Neural cell (in vitro differentiated cells): ENCODE results near the gene CRK.

Experiments used
- EZH2 ChIP-seq: fragments of 200-600, 300-800 bp; shearing (Covaris generic), sonication (generic); IDR thresholded peaks from 2 replicates; pipeline ENCODE4 v1.6.1; 2014; ENCODE audit warnings: antibody characterized with exemption, low read length, borderline replicate concordance, mild to moderate bottlenecking; ENCODE audit not compliant: insufficient read depth, poor library complexity, severe bottlenecking
- POLR2AphosphoS5 ChIP-seq: IDR thresholded peaks from 2 replicates; pipeline ENCODE4 v1.6.1; 2012
- RAD21 ChIP-seq: fragments of 450-650 bp; conservative IDR thresholded peaks from 2 replicates; pipeline ENCODE4 v1.6.1; 2014; ENCODE audit warnings: antibody characterized with exemption, mild to moderate bottlenecking, moderate library complexity
- SMC3 ChIP-seq: fragments of 450-650 bp; conservative IDR thresholded peaks from 2 replicates; pipeline ENCODE4 v1.6.1; 2014; ENCODE audit warnings: antibody characterized with exemption, mild to moderate bottlenecking, moderate library complexity; ENCODE audit not compliant: poor library complexity
- TF ChIP-seq, protein P1 (sequence below): fragments of 450-650 bp; IDR thresholded peaks from 2 replicates; pipeline ENCODE4 v1.5.1; 2014; ENCODE audit warnings: antibody characterized with exemption, mild to moderate bottlenecking, moderate library complexity; ENCODE audit not compliant: poor library complexity, severe bottlenecking

DNA sequence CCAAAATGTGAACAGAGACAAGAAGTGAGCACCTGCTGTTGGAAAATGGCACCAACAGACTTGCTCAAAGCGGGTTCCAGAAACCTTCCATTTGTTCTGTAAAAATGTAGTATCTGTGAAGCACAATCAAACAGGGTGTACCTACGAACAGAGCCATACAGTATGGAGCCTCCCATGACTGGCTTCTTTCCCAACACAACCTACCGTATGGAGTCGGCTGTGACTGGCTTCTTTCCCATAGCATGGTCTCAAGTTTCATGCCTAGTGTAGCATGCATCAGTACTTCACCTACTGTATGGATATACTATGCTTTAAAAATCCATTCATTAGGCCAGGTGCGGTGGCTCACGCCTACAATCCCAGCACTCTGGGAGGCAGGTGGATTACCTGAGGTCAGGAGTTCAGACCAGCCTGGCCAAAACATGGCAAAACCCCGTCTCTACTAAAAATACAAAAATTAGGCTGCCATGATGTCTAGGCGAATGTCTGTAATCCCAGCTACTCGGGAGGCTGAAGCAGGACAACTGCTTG is 82.3 kb downstream of the CRK start:
- TF ChIP-seq, protein P1, sequence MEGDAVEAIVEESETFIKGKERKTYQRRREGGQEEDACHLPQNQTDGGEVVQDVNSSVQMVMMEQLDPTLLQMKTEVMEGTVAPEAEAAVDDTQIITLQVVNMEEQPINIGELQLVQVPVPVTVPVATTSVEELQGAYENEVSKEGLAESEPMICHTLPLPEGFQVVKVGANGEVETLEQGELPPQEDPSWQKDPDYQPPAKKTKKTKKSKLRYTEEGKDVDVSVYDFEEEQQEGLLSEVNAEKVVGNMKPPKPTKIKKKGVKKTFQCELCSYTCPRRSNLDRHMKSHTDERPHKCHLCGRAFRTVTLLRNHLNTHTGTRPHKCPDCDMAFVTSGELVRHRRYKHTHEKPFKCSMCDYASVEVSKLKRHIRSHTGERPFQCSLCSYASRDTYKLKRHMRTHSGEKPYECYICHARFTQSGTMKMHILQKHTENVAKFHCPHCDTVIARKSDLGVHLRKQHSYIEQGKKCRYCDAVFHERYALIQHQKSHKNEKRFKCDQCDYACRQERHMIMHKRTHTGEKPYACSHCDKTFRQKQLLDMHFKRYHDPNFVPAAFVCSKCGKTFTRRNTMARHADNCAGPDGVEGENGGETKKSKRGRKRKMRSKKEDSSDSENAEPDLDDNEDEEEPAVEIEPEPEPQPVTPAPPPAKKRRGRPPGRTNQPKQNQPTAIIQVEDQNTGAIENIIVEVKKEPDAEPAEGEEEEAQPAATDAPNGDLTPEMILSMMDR, result no peak
- TF ChIP-seq EZH2 (no peak), POLR2AphosphoS5 (no peak), RAD21 (no peak), SMC3 (no peak)
